GM21360 (cell line): ENCODE results near the gene ZDHHC19.
"Not testable (repeated sequence)": the region's sequence is repeated elsewhere in the genome, so short reads cannot be mapped to it uniquely, and the experiment has no call there.

Experiments used
- ATAC-seq: cut with Tn5 transposase; IDR thresholded peaks from one replicate; pipeline ENCODE4 v1.9.1; 2021; ENCODE audit warnings: mild to moderate bottlenecking, moderate library complexity; ENCODE audit not compliant: unreplicated experiment

ZDHHC19 gene

GRCh38 chr3:196225763-196226364 lies 14.7 kb upstream of the ZDHHC19 start:
- no peak for ATAC-seq

- ATAC-seq = no peak
Measured at GRCh38 chr3:196225086-196225485, 13.9 kb upstream of the ZDHHC19 start.

- ATAC-seq = no peak
Measured at GRCh38 chr3:196222876-196223595, 11.8 kb upstream of the ZDHHC19 start.

- ATAC-seq = no peak
Measured at GRCh38 chr3:196220991-196221390, 9.8 kb upstream of the ZDHHC19 start.

GRCh38 chr3:196220587-196220986 lies 9.4 kb upstream of the ZDHHC19 start:
- ATAC-seq = no peak

GRCh38 chr3:196219970-196220311 lies 8.7 kb upstream of the ZDHHC19 start:
- ATAC-seq = no peak

- ATAC-seq = no peak
Measured at GRCh38 chr3:196219194-196219969, 8.2 kb upstream of the ZDHHC19 start.

GRCh38 chr3:196218155-196218712 lies 7.0 kb upstream of the ZDHHC19 start:
- ATAC-seq = no peak

- ATAC-seq = no peak
Measured at GRCh38 chr3:196217307-196218154, 6.3 kb upstream of the ZDHHC19 start.

GRCh38 chr3:196216681-196217211 lies 5.5 kb upstream of the ZDHHC19 start:
- no peak for ATAC-seq

GRCh38 chr3:196216089-196216564 lies 4.9 kb upstream of the ZDHHC19 start, which contains the start of gene SLC51A:
Gene SLC51A (plus strand): TSS chr3:196216534. CDS start chr3:196216713, 179 bp downstream.
- ATAC-seq = no peak

- no peak for ATAC-seq
Measured at GRCh38 chr3:196215493-196216020, 4.4 kb upstream of the ZDHHC19 start.

GRCh38 chr3:196214783-196215441 lies 3.7 kb upstream of the ZDHHC19 start:
- ATAC-seq = no peak

- ATAC-seq = not testable (repeated sequence)
Measured at GRCh38 chr3:196209944-196210672, 1.1 kb downstream of the ZDHHC19 start.

- no peak for ATAC-seq
Measured at GRCh38 chr3:196208942-196209695, 2.1 kb downstream of the ZDHHC19 start.

GRCh38 chr3:196207833-196208607 lies 3.2 kb downstream of the ZDHHC19 start:
- no peak for ATAC-seq

GRCh38 chr3:196207159-196207832 lies 3.9 kb downstream of the ZDHHC19 start:
- ATAC-seq = no peak
